ENCODE measurements around the gene PRKCE. TPM values are rescaled to one million over a fixed set of nuclear protein-coding genes. Genes with fewer than 3 reads are reported as not detected.

The PRKCE gene
- total RNA-seq, 4 donors from 2014 or later = 20.0 to 29.7 (median 25.2) TPM

DNA sequence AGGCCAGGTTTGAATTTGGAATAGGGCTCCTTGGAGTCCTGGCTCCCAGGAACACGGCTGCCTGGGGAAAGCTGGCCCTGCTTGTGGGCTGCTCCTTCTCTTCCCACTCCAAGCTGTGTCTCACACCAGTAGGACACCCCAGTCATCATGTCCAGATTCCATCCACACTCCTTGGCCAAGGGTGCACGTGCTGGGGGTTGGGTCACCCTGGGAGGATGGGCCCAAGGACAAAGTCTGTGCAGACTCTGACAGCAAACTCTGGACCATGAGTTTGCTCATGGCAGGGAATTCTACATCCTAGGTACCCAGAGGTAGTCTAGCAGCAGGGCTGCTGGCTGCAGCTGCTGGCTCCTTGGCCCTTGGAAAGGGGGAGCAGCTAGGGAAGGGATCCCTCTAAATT lies 543.4 kb downstream of the PRKCE start:
- DNase-seq = no peak
- H3K36me3 ChIP-seq = no peaks in the 10 kb centered on the region
- TF ChIP-seq POLR2A (IDR thresholded peaks at IDR 0.05) = no peak
- TF ChIP-seq, protein P1, sequence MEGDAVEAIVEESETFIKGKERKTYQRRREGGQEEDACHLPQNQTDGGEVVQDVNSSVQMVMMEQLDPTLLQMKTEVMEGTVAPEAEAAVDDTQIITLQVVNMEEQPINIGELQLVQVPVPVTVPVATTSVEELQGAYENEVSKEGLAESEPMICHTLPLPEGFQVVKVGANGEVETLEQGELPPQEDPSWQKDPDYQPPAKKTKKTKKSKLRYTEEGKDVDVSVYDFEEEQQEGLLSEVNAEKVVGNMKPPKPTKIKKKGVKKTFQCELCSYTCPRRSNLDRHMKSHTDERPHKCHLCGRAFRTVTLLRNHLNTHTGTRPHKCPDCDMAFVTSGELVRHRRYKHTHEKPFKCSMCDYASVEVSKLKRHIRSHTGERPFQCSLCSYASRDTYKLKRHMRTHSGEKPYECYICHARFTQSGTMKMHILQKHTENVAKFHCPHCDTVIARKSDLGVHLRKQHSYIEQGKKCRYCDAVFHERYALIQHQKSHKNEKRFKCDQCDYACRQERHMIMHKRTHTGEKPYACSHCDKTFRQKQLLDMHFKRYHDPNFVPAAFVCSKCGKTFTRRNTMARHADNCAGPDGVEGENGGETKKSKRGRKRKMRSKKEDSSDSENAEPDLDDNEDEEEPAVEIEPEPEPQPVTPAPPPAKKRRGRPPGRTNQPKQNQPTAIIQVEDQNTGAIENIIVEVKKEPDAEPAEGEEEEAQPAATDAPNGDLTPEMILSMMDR (IDR thresholded peaks at IDR 0.05) = no peak
- no peak overlapping the region for H3K27ac ChIP-seq
- H3K9me3 ChIP-seq = no peaks in the 10 kb centered on the region
- no peaks in the 10 kb centered on the region for H3K4me1 ChIP-seq
- no peaks in the 10 kb centered on the region for H3K27me3 ChIP-seq
- no peak overlapping the region for H3K4me3 ChIP-seq

DNA sequence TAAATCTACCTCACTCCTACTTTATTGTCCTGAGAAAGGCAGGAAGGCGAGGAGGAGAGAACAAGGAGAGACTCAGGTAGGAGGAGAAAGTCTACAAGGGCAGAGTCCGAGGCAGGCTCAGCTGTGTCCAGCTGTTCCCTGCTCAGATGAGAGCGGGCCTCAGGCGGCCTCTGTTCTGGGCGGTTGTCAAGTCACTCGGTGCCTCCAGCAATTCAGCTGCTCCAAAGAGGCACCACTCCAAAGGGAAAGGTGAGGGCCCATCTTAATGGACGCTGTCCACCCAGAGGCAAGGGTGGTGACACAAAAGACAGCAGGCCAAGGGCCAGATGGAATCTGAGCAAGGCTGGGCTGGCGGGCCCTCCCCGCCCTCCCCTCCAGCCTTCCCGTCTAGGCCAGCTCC lies 544.3 kb downstream of the PRKCE start:
- Histone ChIP-seq H3K27ac (no peak overlapping the region), H3K36me3 (no peaks in the 10 kb centered on the region), H3K4me3 (no peak overlapping the region), H3K27me3 (no peaks in the 10 kb centered on the region), H3K9me3 (no peaks in the 10 kb centered on the region), H3K4me1 (no peaks in the 10 kb centered on the region)
- no peak for TF ChIP-seq POLR2A (IDR thresholded peaks at IDR 0.05)
- TF ChIP-seq, protein P1 (IDR thresholded peaks at IDR 0.05) = no peak
- no peak for DNase-seq

DNA sequence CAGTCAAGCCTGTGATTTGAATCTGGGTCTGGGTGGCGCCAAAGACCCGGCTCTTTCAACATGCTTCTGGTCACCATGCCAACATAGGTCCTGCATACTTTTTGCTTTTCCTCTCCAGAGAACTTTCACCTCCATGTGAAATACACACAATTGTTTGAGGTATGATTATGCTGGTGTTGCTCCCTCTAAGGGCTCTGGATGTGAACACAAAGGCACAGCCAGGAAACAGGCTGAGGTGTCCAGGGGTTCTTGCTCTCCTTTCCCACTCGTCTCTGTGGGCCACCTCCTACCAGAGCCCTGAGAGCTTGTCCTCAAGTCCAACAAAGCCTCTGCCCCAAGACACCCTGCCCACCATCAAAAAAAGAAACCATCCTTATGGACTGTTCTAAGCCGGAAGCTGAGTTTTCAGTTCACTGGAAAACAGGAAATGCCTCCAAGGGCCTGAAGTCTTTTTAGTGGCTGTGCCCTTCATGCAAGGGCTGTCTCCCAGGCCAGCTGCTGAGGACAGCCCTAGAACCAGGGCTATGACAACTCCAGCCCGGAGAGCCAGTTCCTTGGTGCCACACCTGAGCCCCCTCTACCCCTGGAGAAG lies 545.5 kb downstream of the PRKCE start:
- no peaks in the 10 kb centered on the region for H3K9me3 ChIP-seq
- no peak for DNase-seq
- H3K27ac ChIP-seq = no peak overlapping the region
- TF ChIP-seq, protein P1 (IDR thresholded peaks at IDR 0.05) = no peak
- TF ChIP-seq POLR2A (IDR thresholded peaks at IDR 0.05) = no peak
- H3K36me3 ChIP-seq = no peaks in the 10 kb centered on the region
- no peaks in the 10 kb centered on the region for H3K4me1 ChIP-seq
- no peak overlapping the region for H3K4me3 ChIP-seq
- H3K27me3 ChIP-seq = no peaks in the 10 kb centered on the region

DNA sequence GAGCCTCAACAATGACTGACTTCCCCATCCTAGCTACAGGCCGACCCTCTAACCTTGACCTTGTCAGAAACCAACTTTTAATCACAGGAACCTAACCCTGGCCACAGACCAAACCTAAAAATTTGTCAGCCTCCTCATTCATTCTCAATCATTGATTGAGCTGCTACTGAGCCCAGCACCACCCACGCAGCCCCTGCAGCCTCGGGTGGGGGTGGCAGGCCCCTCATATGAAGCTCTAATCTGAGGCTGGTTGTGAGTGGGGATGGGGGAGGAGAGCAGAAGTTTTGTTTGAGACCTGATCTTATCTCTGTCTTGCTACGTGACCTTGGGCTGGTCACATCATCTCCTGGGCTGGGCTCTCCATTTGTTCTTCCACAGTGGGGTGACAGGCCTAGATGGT lies 546.2 kb downstream of the PRKCE start:
- no peaks in the 10 kb centered on the region for H3K4me1 ChIP-seq
- no peaks in the 10 kb centered on the region for H3K27me3 ChIP-seq
- no peak overlapping the region for H3K27ac ChIP-seq
- H3K36me3 ChIP-seq = no peaks in the 10 kb centered on the region
- H3K4me3 ChIP-seq = no peak overlapping the region
- DNase-seq = no peak
- TF ChIP-seq POLR2A (IDR thresholded peaks at IDR 0.05) = no peak
- TF ChIP-seq, protein P1 (IDR thresholded peaks at IDR 0.05) = no peak
- no peaks in the 10 kb centered on the region for H3K9me3 ChIP-seq

DNA sequence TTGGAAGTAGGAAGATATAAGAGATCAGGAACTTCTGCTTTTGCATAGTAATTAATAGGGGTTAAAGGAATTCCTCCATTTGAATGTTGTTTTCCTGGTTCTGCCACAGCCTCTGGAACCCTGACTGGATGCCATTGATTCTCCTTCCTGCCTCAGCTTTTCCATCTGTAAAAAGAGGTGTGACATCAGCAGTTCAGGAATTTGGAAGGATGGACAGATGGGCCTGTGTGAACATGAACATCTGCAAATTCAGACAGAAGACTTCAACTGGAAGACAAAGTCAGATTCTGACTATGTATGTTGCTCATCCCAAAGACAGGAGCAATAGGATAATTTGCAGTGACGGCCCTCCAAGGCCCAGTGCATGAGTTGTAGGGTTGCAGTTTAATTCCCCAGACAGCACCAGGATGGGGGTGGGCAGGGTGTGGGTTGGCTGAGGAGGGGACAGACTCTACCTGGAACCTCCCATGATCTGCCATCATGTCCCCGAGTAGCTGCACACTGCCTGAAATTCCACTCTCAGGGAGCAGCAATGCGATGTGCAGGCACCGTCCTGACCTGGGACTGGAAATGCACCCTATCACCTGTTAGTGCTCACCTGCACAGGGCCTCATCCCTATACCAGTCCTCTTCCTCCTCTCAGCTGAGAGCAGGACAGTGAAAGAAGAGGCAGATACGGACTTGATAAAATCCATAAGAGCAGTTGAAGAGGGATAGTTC lies 546.8 kb downstream of the PRKCE start:
- no peak overlapping the region for H3K4me3 ChIP-seq
- TF ChIP-seq, protein P1 (IDR thresholded peaks at IDR 0.05) = no peak
- no peak for TF ChIP-seq POLR2A (IDR thresholded peaks at IDR 0.05)
- no peak overlapping the region for H3K27ac ChIP-seq
- DNase-seq = no peak
- no peaks in the 10 kb centered on the region for H3K36me3 ChIP-seq
- no peaks in the 10 kb centered on the region for H3K4me1 ChIP-seq
- H3K9me3 ChIP-seq = no peaks in the 10 kb centered on the region
- no peaks in the 10 kb centered on the region for H3K27me3 ChIP-seq
